Caco-2 (cell line): ENCODE results near the gene FAM83C. TPM values are rescaled to one million over a fixed set of nuclear protein-coding genes. Genes with fewer than 3 reads are reported as not detected.

Experiments
- BruUV-seq: library from RNA; stranded (reverse); fragments of 400-500 nt; replicated peaks from 2 replicates; lab custom pipeline; 2021; lab: Mats Ljungman, UMichigan
- CTCF ChIA-PET: fragments of 300-600 bp; sonication (Branson Sonifier 250); formaldehyde crosslinking; loops from one replicate; lab custom pipeline; 2022; ENCODE audit warnings: antibody characterized with exemption; lab: Charles Lee
- POLR2A ChIA-PET: fragments of 300-600 bp; sonication (Branson Sonifier 250); formaldehyde crosslinking; loops from one replicate; lab custom pipeline; 2022; ENCODE audit warnings: antibody characterized with exemption; lab: Charles Lee
- DNase-seq, 2 experiments: peaks; one replicate each; pipeline versions ENCODE4 v3.0.0 to v3.0.0-alpha.2; 2020 to 2022
- H3K27me3 ChIP-seq: replicated peaks from 2 replicates; pipeline ENCODE4 v1.6.0; 2011; ENCODE audit warnings: low read length; ENCODE audit not compliant: control insufficient read depth, insufficient read depth
- H3K36me3 ChIP-seq: 2 replicates; pipeline ENCODE4 v1.5.1; 2011; ENCODE audit warnings: low read length; ENCODE audit not compliant: control insufficient read depth, insufficient read depth
- H3K4me1 ChIP-seq: fragments of 250-450 bp; sonication (Bioruptor Pico); 2 replicates; pipeline ENCODE4 v1.5.1; 2020; ENCODE audit warnings: mild to moderate bottlenecking
- H3K4me3 ChIP-seq: 2 replicates; pipeline ENCODE4 v1.5.1; 2011; ENCODE audit warnings: low read depth, mild to moderate bottlenecking, control low read depth, low read length
- H3K9me3 ChIP-seq: fragments of 250-450 bp; sonication (Bioruptor Pico); 2 replicates; pipeline ENCODE4 v1.5.1; 2020; ENCODE audit warnings: mild to moderate bottlenecking, moderate library complexity
- H3K27ac Mint-ChIP-seq: one replicate; pipeline ENCODE4 v1.8.0; 2022; ENCODE audit warnings: mixed read lengths; ENCODE audit not compliant: unreplicated experiment
- H3K27me3 Mint-ChIP-seq: one replicate; pipeline ENCODE4 v1.8.0; 2022; ENCODE audit warnings: mixed read lengths; ENCODE audit not compliant: insufficient read depth, unreplicated experiment
- H3K36me3 Mint-ChIP-seq: one replicate; pipeline ENCODE4 v1.8.0; 2022; ENCODE audit warnings: mild to moderate bottlenecking, mixed read lengths; ENCODE audit not compliant: insufficient read depth, unreplicated experiment
- H3K4me1 Mint-ChIP-seq: one replicate; pipeline ENCODE4 v1.8.0; 2022; ENCODE audit warnings: low read depth, mixed read lengths; ENCODE audit not compliant: unreplicated experiment
- H3K4me3 Mint-ChIP-seq: one replicate; pipeline ENCODE4 v1.8.0; 2022; ENCODE audit warnings: mild to moderate bottlenecking, moderate library complexity, mixed read lengths; ENCODE audit not compliant: unreplicated experiment
- H3K9me3 Mint-ChIP-seq: one replicate; pipeline ENCODE4 v1.8.0; 2022; ENCODE audit warnings: mixed read lengths; ENCODE audit not compliant: unreplicated experiment
- CTCF ChIP-seq, 2 experiments: fragments of 200-600 bp in 1 of 2; IDR thresholded peaks; 1 replicate in 1 of 2; 2 replicates in 1 of 2; pipeline versions ENCODE4 v1.5.1 to v1.8.0; 2011 to 2022; ENCODE audit warnings: antibody characterized with exemption in 1 of 2, control low read depth in 1 of 2, inconsistent platforms in 1 of 2, low read depth in 1 of 2, low read length in 1 of 2, mild to moderate bottlenecking in 1 of 2, moderate library complexity in 1 of 2; ENCODE audit not compliant: insufficient read depth in 1 of 2, severe bottlenecking in 1 of 2, unreplicated experiment in 1 of 2
- intact Hi-C: fragments of 100-400 bp; cut with micrococcal nuclease; formaldehyde crosslinking; loops from one replicate; pipeline ENCODE4 v1.10.0; 2022; ENCODE audit not compliant: unreplicated experiment
- total RNA-seq: library from RNA; stranded (reverse); gene quantifications from 2 replicates; pipeline ENCODE4 v1.2.3, GENCODE V29; 2022

The FAM83C gene
- total RNA-seq, 1 experiment from 2014 or later, result not detected

- peak in 1 of 2 experiments; percentile 49 for DNase-seq
- Histone ChIP-seq H3K4me3 (no peak overlapping the region), H3K36me3 (0 out of 2 replicates have a peak, but pooled peaks cover 1% of the 10 kb centered on the region), H3K9me3 (no peaks in the 10 kb centered on the region), H3K4me1 (peaks cover 28% of the 10 kb centered on the region), H3K27me3 (no peaks in the 10 kb centered on the region)
- ChIA-PET CTCF (interaction anchor here (0.6 to 4.3 kb wide), 2 partner anchors 17 to 71 kb away, joined by 3 to 37 read pairs; no protein-coding TSS in a partner anchor), POLR2A (interaction anchor here (1.2 kb wide), 1 partner anchor 167 kb away, joined by 4 read pairs; no protein-coding TSS in a partner anchor)
- peaks cover 16% of the 10 kb centered on the region for H3K36me3 Mint-ChIP-seq
- peaks cover 18% of the 10 kb centered on the region for H3K4me1 Mint-ChIP-seq
- H3K4me3 Mint-ChIP-seq, result no peak overlapping the region
- no TSS peak for BruUV-seq
- intact Hi-C loops, result loop anchor here (5.0 kb wide), 1 partner anchor 410 kb away; the partner anchor contains the start of gene ACSS2
- H3K9me3 Mint-ChIP-seq, result no peaks in the 10 kb centered on the region
- peak overlapping the region; percentile 11 for H3K27ac Mint-ChIP-seq
- H3K27me3 Mint-ChIP-seq, result no peaks in the 10 kb centered on the region
- TF ChIP-seq CTCF (IDR thresholded peaks at IDR 0.05; ENCODE audit: insufficient read depth in 1 of 2, low read depth in 1 of 2, low read length in 1 of 2, severe bottlenecking in 1 of 2, unreplicated experiment in 1 of 2), result no peak
Observed at GRCh38 chr20:35287509-35288324, 4.5 kb downstream of the FAM83C start.

GRCh38 chr20:35286899-35287508, 5.2 kb downstream of the FAM83C start:
- peaks cover 24% of the 10 kb centered on the region for H3K36me3 Mint-ChIP-seq

More at GRCh38 chr20:35286899-35287508, 5.2 kb downstream of the FAM83C start:
- Histone ChIP-seq H3K4me1 (peaks cover 28% of the 10 kb centered on the region), H3K36me3 (peaks cover 3% of the 10 kb centered on the region; the same call in 1 of the 2 replicates), H3K9me3 (no peaks in the 10 kb centered on the region), H3K4me3 (no peak overlapping the region), H3K27me3 (no peaks in the 10 kb centered on the region)
- no peak for TF ChIP-seq CTCF (IDR thresholded peaks at IDR 0.05; ENCODE audit: insufficient read depth in 1 of 2, low read depth in 1 of 2, low read length in 1 of 2, severe bottlenecking in 1 of 2, unreplicated experiment in 1 of 2)
- no peak overlapping the region for H3K4me3 Mint-ChIP-seq
- no TSS peak for BruUV-seq
- CTCF ChIA-PET, result interaction anchor here (1.0 to 4.3 kb wide), 2 partner anchors 18 to 191 kb away, joined by 7 to 37 read pairs; no protein-coding TSS in a partner anchor
- intact Hi-C loops, result loop anchor here (1.0 to 5.0 kb wide), 2 partner anchors 7 to 410 kb away; partner anchors contain the start of gene ACSS2
- no peaks in the 10 kb centered on the region for H3K27me3 Mint-ChIP-seq
- DNase-seq, result no peak
- H3K9me3 Mint-ChIP-seq, result no peaks in the 10 kb centered on the region
- H3K4me1 Mint-ChIP-seq, result peaks cover 18% of the 10 kb centered on the region
- POLR2A ChIA-PET, result no interaction called here
- H3K27ac Mint-ChIP-seq, result peak overlapping the region; percentile 11
